H1 (cell line): ENCODE measurements around the gene ARHGAP6.

Experiments used
- EP300 ChIP-seq, 2 experiments: IDR thresholded peaks; 1 replicate in 1 of 2; 2 replicates in 1 of 2; pipeline ENCODE4 v1.6.1; 2011 to 2012; ENCODE audit warnings: low read depth in 2 of 2, low read length in 2 of 2, mild to moderate bottlenecking in 2 of 2, borderline replicate concordance in 1 of 2, inconsistent platforms in 1 of 2, moderate library complexity in 1 of 2
- NRF1 ChIP-seq: IDR thresholded peaks from 2 replicates; pipeline ENCODE4 v1.6.1; 2011; ENCODE audit warnings: mild to moderate bottlenecking, low read depth, low read length, improper control_type of control experiment
- SUZ12 ChIP-seq: fragments of 200-600 bp; sonication (generic); IDR thresholded peaks from 2 replicates; pipeline ENCODE4 v1.6.1; 2012; ENCODE audit warnings: mild to moderate bottlenecking, inconsistent platforms, low read length, moderate library complexity, mixed read lengths
- TF ChIP-seq, protein P1 (sequence below), 3 experiments: IDR thresholded peaks; 1 replicate in 2 of 3; 2 replicates in 1 of 3; pipeline versions ENCODE4 v1.5.1 to v1.6.1; 2011; ENCODE audit warnings: low read length in 3 of 3, mild to moderate bottlenecking in 3 of 3, inconsistent platforms in 2 of 3, low read depth in 1 of 3, moderate library complexity in 1 of 3; ENCODE audit not compliant: insufficient read depth in 1 of 3; ENCODE audit errors: control extremely low read depth in 1 of 3

DNA sequence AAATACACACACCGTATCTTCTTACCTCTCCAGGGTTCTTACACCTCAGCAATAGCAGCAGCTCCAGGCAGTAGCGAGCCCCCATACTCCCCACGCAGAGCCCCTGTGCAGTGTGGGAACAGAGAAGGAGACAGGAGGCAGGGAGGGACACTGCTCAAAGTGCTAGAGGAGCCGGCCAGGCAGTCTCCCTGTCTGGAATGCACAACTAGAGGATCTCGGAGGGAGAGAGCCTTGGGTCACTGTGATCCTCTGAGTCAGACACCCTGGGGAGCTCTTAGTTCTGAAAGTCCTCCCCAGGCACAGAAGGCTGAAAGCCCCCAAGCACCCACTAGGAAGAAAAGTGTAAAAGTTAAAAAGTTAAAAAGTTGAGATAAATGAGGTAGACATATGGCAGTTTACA, 356.5 kb downstream of the ARHGAP6 start:
- TF ChIP-seq EP300 (IDR thresholded peaks at IDR 0.05; ENCODE audit: borderline replicate concordance in 1 of 2, low read depth in 2 of 2, low read length in 2 of 2) (no peak), SUZ12 (no peak), NRF1 (no peak)
- TF ChIP-seq, protein P1, sequence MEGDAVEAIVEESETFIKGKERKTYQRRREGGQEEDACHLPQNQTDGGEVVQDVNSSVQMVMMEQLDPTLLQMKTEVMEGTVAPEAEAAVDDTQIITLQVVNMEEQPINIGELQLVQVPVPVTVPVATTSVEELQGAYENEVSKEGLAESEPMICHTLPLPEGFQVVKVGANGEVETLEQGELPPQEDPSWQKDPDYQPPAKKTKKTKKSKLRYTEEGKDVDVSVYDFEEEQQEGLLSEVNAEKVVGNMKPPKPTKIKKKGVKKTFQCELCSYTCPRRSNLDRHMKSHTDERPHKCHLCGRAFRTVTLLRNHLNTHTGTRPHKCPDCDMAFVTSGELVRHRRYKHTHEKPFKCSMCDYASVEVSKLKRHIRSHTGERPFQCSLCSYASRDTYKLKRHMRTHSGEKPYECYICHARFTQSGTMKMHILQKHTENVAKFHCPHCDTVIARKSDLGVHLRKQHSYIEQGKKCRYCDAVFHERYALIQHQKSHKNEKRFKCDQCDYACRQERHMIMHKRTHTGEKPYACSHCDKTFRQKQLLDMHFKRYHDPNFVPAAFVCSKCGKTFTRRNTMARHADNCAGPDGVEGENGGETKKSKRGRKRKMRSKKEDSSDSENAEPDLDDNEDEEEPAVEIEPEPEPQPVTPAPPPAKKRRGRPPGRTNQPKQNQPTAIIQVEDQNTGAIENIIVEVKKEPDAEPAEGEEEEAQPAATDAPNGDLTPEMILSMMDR (IDR thresholded peaks at IDR 0.05; ENCODE audit: control extremely low read depth in 1 of 3, insufficient read depth in 1 of 3, low read depth in 1 of 3, low read length in 3 of 3), result no peak
